K562 (cell line): Measurements from ENCODE around the gene SCO1.

Experiments used
- BDP1 ChIP-seq: IDR thresholded peaks from 3 replicates; pipeline ENCODE4 v1.6.1; 2011; ENCODE audit not compliant: insufficient read length, insufficient read depth
- JUN ChIP-seq, 2 experiments: sonication (generic) in 1 of 2; formaldehyde crosslinking in 1 of 2; IDR thresholded peaks; 2 replicates each; pipeline versions ENCODE4 v1.6.1 to v1.8.0; 2012 to 2022; ENCODE audit warnings: borderline replicate concordance in 2 of 2, mild to moderate bottlenecking in 2 of 2, improper control_type of control experiment in 1 of 2, low read depth in 1 of 2, low read length in 1 of 2, missing genetic modification reagents in 1 of 2
- MEF2D ChIP-seq: conservative IDR thresholded peaks from 2 replicates; pipeline ENCODE4 v1.6.1; 2016; ENCODE audit warnings: low read depth, missing genetic modification characterization, missing compliant biosample characterization

DNA sequence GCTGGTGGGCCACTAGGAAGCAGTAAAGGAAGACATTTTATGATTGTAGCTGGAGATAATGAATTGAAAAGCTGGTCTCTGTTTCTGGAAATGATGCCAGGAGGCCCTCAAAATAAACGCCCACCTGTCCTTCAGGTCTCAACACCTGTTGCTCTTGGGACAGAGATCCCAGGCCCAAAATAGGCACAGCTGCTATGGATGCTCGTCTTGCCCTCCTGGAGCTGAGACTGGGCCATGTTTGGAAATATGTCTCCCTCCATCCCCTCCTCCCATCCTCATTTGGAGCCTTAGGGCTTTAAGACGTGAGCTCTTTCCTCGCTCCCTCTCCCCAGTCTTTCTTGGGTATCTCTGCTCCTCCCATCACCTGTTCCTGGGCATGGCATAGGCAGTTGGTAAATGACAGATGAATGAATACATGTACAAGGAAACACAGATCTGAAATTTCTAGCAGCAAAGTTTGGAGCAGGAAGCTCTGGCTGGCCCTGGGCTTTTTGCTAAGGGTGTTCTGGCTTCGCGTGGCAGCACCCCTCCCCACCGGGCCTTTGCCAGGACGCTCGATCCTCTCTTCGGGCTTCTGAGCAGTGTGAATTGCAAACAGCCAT is 73.5 kb downstream of the SCO1 start:
- TF ChIP-seq MEF2D (tag) (no peak), JUN (IDR thresholded peaks at IDR 0.05; ENCODE audit: borderline replicate concordance, low read depth, low read length) (no peak), JUN (CRISPR knock-in tag; IDR thresholded peaks at IDR 0.05; ENCODE audit: borderline replicate concordance) (no peak), BDP1 (no peak)
